Activated T-cell treated with anti-CD3 and anti-CD28 coated beads for 1 hour (primary cell): ENCODE measurements around the gene NCAM1.

ENCODE experiments used
- DNase-seq: peaks from one replicate; pipeline ENCODE4 v3.0.0-alpha.2; 2020; ENCODE audit warnings: low read depth

NCAM1 gene

DNA sequence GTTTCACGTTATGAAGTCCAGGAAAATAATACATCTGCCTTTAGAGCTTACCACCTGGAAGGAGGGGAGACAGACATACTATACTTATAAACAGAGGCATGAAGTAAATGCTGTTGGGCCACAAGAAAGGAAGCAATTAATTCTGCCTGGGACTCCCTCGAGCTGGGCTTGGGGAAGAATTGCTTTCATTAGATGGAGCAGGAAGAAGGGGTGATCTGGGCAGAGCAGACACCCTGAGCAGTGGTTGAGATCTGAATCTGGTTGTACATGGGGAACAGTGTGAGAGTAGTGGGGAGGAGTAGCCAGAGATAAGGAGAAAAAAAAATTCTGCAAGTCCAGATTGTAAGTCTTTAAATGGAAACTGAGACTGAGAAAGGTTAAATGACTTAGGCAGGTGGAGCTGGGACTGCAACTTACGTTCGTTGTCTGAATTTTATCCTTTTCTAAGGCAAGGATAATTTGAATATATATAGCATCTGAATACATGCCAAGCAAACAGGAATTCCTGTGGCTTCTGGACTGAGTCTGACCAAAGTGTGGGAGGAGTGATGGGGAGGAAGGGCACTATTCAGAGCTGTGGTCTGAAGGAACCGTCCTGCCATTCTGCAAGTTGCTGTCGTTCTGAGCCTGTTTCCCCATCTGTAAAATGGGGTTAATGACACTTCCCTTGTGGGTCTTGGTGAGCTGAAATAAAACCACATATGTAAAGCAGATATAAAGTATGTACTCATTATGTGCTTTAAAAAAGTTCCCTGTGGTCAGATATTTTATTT is 7.9 kb downstream of the NCAM1 start:
- no peak for DNase-seq

- DNase-seq, result no peak
Measured at GRCh38 chr11:112971195-112971594, 10.0 kb downstream of the NCAM1 start.

DNA sequence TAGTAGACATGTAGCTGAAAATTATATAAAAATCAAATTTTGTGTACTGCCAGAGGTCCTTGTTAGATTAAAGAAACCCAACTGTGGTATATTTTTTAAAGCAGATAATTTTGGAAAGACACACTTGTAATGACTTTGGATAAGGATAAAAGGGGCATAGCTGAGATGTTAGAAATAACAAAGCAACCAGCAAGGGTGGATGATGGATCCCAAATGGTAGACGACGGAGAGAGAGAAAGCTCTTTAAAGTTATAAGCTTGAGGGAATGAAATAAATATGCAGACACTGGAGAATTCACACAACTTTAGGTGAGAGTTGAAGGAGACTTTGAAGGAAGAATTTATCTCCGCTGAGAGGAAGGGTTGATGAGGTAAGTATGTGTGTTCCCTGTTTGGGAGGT is 10.6 kb downstream of the NCAM1 start:
- no peak for DNase-seq

GRCh38 chr11:112972399-112973145 is 11.4 kb downstream of the NCAM1 start:
- DNase-seq, result no peak

DNA sequence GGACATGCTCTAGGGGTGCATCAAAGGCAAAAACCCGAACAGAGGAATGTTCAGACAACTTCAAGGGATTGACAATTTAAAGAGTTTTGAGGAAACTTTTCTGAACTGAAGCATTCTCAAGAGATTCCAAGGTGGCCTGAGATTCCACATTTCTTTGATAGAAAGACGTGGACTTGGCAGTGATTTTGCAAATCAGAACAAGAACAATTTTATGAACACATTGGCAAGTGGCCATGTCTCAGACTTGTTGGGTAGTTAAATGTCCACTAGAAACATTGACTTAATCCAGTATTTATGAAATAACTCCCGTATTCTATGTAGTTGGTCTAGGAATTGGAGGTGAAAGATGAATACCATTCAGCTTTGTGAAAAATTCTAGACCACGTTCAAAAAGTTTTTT is 13.8 kb downstream of the NCAM1 start:
- DNase-seq, result no peak

DNA sequence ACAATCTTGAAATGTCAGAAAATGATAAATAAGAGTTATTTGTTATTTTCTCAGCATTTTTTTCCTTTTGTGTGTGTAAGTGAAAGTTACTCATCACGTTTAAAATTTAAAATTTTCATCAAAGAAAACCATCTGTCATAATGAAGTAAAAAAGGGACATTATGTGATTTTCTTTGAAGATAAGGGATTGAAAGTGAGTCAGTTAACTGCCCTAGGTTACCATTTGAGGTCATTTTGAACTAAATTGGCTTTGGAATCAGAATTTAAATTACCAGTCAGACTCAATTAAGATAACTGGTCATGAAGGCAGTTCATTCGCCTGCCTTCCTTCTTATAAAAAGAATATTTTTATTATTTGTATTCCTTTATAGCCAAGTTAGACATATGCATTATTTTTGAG is 14.3 kb downstream of the NCAM1 start:
- DNase-seq, result no peak

DNA sequence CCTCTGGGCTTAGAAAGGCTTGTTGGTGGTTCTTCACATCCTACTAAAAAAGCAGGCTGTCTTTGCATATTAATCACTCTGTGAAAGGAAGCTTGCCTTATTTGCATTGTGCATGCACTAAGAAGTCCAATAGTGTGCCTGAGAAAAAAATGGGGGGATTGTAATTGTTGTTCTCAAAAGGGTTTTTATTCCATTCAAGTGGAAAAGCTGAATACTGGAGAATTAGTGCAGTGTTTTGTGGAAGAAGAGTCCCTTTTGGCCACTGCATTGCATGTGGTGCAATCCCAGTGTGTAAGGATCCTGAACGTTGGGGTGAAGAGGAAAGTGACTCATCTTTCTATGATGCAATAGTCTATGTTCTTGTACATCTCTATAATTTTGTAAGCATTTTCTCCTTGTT is 16.5 kb downstream of the NCAM1 start:
- no peak for DNase-seq

DNA sequence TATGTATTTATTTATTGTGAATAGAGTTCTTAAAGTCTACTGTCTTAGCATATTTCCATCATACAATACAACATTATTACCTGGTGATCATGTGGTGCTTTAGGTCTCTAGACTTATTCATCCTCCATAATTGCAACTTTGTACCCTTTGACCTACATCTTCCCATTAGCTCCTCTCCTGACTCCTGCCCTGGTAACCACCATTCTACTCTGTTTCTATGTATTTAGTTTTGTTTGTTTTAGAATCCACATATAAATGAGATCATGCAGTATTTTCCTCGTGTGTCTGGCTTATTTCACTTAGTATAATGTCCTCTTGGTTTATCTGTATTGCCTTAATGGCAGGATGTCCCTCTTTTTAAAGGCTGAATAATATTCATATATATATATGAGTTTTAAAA is 22.7 kb downstream of the NCAM1 start:
- no peak for DNase-seq

- DNase-seq, result no peak
Measured at GRCh38 chr11:112989198-112989597, 28.0 kb downstream of the NCAM1 start.

DNA sequence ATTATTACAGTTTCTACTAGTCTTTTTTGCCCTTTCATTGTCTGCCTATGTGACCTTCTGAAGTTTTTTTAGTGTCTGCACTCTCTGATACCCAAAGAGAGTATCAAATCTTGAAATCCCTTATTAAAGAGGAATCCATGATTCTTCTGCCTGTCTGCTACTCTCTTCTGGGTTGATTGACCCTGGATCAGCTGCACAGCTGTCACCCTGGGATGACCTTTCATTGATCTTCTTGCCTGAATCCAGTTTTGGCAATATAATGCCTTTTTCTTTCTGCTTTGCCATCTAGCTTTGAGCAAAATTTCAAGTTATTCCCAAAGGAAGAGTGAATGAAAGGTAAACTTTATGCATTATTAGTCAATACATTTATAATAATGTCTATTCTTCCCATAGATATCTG is 32.6 kb downstream of the NCAM1 start:
- no peak for DNase-seq

- no peak for DNase-seq
Measured at GRCh38 chr11:112995423-112996090, 34.3 kb downstream of the NCAM1 start.

DNA sequence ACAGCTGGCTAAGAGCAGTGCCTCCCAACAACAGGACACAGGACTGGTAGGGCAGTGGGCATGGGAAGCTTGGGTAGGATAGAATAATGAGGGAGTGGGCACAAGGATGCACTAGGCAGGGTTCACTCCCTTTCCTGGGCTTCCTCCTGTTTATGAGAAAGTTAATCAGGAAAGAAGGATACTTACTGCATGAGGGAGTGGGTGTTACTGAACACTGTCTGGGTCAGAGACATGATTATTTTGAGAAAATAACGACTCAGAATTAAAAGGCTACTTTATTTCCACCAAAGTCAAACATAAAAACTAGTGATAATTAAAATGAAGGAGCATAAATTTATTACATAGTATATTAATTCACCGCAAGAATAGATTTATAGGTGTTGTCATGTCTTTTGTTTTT is 35.8 kb downstream of the NCAM1 start:
- DNase-seq, result no peak

GRCh38 chr11:112997857-112998466 is 36.7 kb downstream of the NCAM1 start:
- DNase-seq, result no peak

DNA sequence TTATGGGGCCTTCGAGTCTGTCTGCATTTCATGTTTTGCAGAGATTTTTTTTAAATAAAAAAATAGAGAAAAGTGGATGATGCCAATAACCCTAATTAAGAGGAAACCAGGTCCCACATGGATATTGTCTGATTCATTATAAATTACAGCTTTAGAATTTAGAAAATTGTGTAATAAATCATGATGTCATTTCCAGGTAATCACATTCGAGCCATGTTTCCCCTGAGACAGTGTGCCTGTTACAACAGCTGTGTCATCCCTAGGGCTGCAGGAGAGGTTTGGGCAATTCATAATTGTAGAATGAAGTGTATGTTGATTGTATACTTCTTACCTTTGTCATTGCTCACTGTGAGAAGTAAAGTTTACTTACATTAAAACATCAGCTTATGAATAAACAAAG is 38.3 kb downstream of the NCAM1 start:
- DNase-seq, result no peak

DNA sequence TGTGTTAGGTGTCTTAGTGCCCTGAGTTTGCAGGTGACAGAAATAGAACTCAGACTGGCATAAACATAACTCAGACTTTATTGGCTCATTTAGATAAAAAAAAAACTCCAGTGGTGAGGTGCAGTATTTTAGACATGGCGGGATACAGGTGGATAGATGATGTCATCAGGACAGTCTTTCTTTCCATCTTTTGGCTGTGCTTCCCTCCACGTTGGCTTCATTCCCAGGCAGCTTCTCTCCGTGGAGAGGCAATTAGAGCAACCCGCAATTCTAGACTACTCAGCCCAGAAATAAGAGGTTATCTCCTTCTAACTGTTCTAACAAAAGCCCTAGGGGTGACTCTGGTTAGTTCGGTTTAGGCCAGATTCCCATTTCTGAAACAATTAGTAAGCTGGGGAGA is 40.5 kb downstream of the NCAM1 start:
- DNase-seq, result no peak

GRCh38 chr11:113006896-113007445 is 45.8 kb downstream of the NCAM1 start:
- no peak for DNase-seq

GRCh38 chr11:113014262-113015097 is 53.3 kb downstream of the NCAM1 start:
- no peak for DNase-seq

DNA sequence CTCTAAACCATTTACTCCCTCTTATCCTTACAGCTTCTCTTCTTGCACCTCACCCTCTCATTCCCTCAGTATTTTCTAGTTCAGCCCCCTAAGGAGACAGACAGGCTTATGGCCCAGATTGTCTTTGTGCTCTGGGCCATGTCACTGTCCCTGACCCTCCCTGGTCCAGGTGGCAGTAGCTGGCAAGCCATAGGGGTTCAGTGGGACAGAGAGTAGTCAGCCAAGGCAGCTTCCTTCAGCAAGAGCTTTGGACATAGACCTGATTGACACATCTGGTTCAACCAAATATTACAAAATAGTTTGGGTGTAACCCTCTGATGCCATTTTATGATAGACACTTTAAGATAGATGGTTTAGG is 53.9 kb downstream of the NCAM1 start:
- no peak for DNase-seq

- no peak for DNase-seq
Measured at GRCh38 chr11:113016905-113017304, 55.7 kb downstream of the NCAM1 start.

DNA sequence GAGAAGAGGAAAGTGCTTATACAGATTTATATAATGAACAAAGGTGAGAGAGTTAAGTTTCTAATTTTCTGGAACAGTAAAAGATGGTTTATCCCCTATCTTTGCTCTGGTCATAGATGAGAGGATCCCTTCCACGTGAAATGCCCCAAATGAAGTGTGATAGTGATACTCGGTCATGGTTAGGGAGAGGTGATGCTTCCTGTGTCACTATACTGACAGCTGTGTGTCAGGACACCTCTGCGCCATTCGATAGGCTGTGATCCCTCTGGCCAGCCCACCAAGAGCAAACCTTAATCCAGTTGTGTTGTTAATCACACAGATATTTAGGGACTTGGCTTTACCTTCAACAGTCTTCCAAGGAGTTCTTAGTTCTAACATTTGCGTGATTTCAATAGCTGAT is 57.7 kb downstream of the NCAM1 start:
- no peak for DNase-seq

DNA sequence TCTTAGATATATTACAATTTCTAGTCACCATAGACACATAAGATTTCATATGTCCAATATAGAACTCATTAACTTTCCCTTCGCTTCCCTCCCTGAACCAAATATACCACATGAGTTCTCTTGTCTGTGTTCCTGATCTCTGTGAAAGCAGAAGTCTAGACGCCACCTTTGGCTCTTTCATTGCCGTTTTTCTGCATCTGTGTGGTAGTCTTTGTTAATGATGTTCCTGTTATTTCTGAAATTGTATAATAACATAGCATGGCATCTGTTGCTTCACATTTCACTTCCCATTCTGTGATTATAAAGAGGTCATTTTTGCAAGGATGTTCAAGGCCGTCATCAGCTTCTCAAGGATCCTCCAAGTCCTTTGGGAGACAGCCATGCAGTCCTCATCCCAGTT is 58.5 kb downstream of the NCAM1 start:
- DNase-seq, result no peak

DNA sequence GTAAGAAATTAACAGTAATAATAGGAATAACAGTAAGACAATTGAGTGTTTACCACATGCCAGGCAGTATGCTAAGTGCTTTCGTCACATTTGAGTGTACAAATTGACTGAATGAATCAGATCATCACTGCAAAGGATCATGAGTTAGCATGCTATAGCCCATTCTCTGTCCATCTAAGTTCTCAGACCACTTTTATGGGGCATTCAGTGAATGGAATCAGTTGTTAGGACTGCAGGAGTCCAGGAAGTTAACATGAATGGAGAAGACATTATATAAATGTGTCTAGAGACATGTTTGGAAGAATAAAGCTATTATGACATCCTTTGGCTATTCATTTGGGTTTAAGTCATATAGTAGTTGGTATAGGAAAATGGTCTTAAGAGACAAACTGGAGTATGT is 59.9 kb downstream of the NCAM1 start:
- no peak for DNase-seq
